Measurements from ENCODE around the gene NABP1.
A peak's percentile ranks its signal among the peaks of the same experiment; 100 is the strongest.

NABP1 gene

DNA sequence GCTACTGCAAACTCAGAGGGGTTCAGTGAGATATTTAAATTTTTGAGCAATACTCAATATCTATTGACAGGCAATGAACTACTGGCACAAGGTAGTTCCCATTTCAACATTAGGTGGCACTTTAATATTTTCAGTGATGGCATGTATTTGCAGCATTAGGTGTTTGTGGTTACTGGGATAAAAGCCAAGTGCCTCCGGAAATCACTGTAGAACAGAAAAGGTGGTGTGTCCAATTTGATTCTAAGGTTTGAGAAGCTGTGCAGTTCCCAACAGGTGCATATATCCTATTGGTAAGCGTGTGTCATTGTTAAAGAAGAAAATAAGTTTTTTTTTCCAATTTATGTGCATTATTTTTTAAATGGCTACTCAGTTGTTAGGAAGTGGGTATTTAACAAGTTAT lies 41.3 kb downstream of the NABP1 start:
- no peak overlapping the region for H2AFZ ChIP-seq (ENCODE audit: low read depth, low read length)
- H3K36me3 ChIP-seq (replicated peaks; ENCODE audit: low read depth, low read length) = no peaks in the 10 kb centered on the region
- TF ChIP-seq, protein P1, sequence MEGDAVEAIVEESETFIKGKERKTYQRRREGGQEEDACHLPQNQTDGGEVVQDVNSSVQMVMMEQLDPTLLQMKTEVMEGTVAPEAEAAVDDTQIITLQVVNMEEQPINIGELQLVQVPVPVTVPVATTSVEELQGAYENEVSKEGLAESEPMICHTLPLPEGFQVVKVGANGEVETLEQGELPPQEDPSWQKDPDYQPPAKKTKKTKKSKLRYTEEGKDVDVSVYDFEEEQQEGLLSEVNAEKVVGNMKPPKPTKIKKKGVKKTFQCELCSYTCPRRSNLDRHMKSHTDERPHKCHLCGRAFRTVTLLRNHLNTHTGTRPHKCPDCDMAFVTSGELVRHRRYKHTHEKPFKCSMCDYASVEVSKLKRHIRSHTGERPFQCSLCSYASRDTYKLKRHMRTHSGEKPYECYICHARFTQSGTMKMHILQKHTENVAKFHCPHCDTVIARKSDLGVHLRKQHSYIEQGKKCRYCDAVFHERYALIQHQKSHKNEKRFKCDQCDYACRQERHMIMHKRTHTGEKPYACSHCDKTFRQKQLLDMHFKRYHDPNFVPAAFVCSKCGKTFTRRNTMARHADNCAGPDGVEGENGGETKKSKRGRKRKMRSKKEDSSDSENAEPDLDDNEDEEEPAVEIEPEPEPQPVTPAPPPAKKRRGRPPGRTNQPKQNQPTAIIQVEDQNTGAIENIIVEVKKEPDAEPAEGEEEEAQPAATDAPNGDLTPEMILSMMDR (IDR thresholded peaks at IDR 0.05; ENCODE audit: low read depth, low read length) = no peak
- no peak for TF ChIP-seq EZH2phosphoT487 (IDR thresholded peaks at IDR 0.05; ENCODE audit: low read depth)
- H3K9me3 ChIP-seq (ENCODE audit: insufficient read depth, low read length) = no peaks in the 10 kb centered on the region
- H3K79me2 ChIP-seq (ENCODE audit: low read length) = no peaks in the 10 kb centered on the region
- no peak overlapping the region for H3K9ac ChIP-seq (ENCODE audit: low read length)
- H3K27me3 ChIP-seq (ENCODE audit: low read depth, low read length) = no peaks in the 10 kb centered on the region
- no peak overlapping the region for H3K4me2 ChIP-seq (ENCODE audit: low read length)
- H3K4me3 ChIP-seq (ENCODE audit: low read length) = no peak overlapping the region
- H3K27ac ChIP-seq (ENCODE audit: low read length) = no peak overlapping the region
- no peaks in the 10 kb centered on the region for H4K20me1 ChIP-seq (ENCODE audit: insufficient read depth, low read length)
- H3K4me1 ChIP-seq (ENCODE audit: low read length) = peaks cover 21% of the 10 kb centered on the region

DNA sequence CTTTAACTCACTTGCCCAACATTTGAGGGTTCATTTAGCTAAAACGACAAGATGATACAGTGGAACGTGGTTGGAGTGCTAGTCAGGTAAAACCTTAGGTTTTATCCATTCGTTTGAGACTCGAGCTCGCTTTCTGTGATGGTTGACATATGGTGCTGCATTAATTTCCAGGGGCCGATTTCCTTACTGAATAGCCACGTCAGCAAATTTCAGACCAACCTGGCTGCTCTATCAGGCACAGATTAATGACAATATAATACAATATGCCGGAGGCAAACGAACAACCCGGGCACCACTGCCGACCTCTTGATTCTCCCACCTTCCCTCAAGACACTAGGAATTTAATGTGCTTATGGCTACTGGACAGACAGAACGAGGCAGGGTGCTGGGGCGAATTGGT lies 42.0 kb downstream of the NABP1 start:
- TF ChIP-seq EZH2phosphoT487 (IDR thresholded peaks at IDR 0.05; ENCODE audit: low read depth) = no peak
- TF ChIP-seq, protein P1 (IDR thresholded peaks at IDR 0.05; ENCODE audit: low read depth, low read length) = no peak

DNA sequence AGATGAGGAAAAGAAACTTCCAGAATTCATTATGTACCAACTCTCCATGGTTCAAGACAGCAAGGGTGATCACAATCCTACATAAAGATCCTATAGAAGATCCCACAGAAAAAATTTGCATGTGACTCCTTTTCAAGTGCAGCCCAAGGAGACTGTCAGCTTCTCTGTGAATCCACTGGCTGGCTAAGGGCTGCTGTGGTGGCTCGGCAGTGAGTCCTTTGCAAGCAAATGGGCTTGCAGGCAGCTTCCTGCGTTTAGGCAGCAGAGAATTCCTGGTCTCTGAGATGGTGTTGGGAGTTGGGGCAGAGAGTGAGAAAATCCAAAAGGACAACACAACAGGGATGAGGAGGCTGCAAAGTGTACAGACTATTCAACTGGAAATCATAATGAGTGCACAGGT lies 43.4 kb downstream of the NABP1 start:
- no peak overlapping the region for H3K9ac ChIP-seq (ENCODE audit: low read length)
- H3K27me3 ChIP-seq (ENCODE audit: low read depth, low read length) = no peaks in the 10 kb centered on the region
- no peaks in the 10 kb centered on the region for H3K79me2 ChIP-seq (ENCODE audit: low read length)
- peak overlapping the region; percentile 29 for H3K4me2 ChIP-seq (ENCODE audit: low read length)
- H3K36me3 ChIP-seq (replicated peaks; ENCODE audit: low read depth, low read length) = no peaks in the 10 kb centered on the region
- no peaks in the 10 kb centered on the region for H3K9me3 ChIP-seq (ENCODE audit: insufficient read depth, low read length)
- no peak for TF ChIP-seq EZH2phosphoT487 (IDR thresholded peaks at IDR 0.05; ENCODE audit: low read depth)
- TF ChIP-seq, protein P1 (IDR thresholded peaks at IDR 0.05; ENCODE audit: low read depth, low read length) = no peak
- H3K4me1 ChIP-seq (ENCODE audit: low read length) = peaks cover 21% of the 10 kb centered on the region
- H3K27ac ChIP-seq (ENCODE audit: low read length) = no peak overlapping the region
- H2AFZ ChIP-seq (ENCODE audit: low read depth, low read length) = no peak overlapping the region
- no peaks in the 10 kb centered on the region for H4K20me1 ChIP-seq (ENCODE audit: insufficient read depth, low read length)
- no peak overlapping the region for H3K4me3 ChIP-seq (ENCODE audit: low read length)

More for the DNA sequence above, 42.0 kb downstream of the NABP1 start:
- no peak overlapping the region for H3K27ac ChIP-seq (ENCODE audit: low read length)
- H3K4me3 ChIP-seq (ENCODE audit: low read length) = no peak overlapping the region
- H2AFZ ChIP-seq (ENCODE audit: low read depth, low read length) = no peak overlapping the region
- no peaks in the 10 kb centered on the region for H3K79me2 ChIP-seq (ENCODE audit: low read length)
- no peak overlapping the region for H3K4me2 ChIP-seq (ENCODE audit: low read length)
- no peaks in the 10 kb centered on the region for H3K36me3 ChIP-seq (replicated peaks; ENCODE audit: low read depth, low read length)
- no peak overlapping the region for H3K9ac ChIP-seq (ENCODE audit: low read length)
- H3K4me1 ChIP-seq (ENCODE audit: low read length) = peaks cover 21% of the 10 kb centered on the region
- H3K27me3 ChIP-seq (ENCODE audit: low read depth, low read length) = no peaks in the 10 kb centered on the region
- no peaks in the 10 kb centered on the region for H3K9me3 ChIP-seq (ENCODE audit: insufficient read depth, low read length)
- H4K20me1 ChIP-seq (ENCODE audit: insufficient read depth, low read length) = no peaks in the 10 kb centered on the region

DNA sequence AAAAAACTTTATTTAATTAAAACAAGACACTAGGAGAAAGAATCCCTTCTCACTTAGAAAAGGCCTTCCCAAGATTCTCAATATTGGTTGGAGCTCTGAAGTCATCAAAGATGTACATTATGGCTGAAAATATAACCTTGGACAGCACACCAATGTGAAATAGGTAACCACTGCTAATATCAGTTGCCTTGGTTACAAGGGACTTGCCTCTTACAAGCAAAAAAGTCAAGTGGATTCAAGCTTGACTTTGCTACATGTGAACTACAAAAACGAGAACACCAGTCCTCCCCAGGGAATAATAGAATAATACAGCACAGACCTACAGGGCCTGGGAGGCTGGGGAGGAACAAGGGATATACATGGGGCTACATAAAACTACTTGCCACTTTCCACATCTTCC lies 46.1 kb downstream of the NABP1 start:
- no peak overlapping the region for H3K9ac ChIP-seq (ENCODE audit: low read length)
- no peaks in the 10 kb centered on the region for H3K79me2 ChIP-seq (ENCODE audit: low read length)
- no peak overlapping the region for H3K27ac ChIP-seq (ENCODE audit: low read length)
- H3K4me2 ChIP-seq (ENCODE audit: low read length) = no peak overlapping the region
- H4K20me1 ChIP-seq (ENCODE audit: insufficient read depth, low read length) = no peaks in the 10 kb centered on the region
- H3K27me3 ChIP-seq (ENCODE audit: low read depth, low read length) = no peaks in the 10 kb centered on the region
- no peak overlapping the region for H2AFZ ChIP-seq (ENCODE audit: low read depth, low read length)
- H3K9me3 ChIP-seq (ENCODE audit: insufficient read depth, low read length) = no peaks in the 10 kb centered on the region
- TF ChIP-seq EZH2phosphoT487 (IDR thresholded peaks at IDR 0.05; ENCODE audit: low read depth) = no peak
- TF ChIP-seq, protein P1 (IDR thresholded peaks at IDR 0.05; ENCODE audit: low read depth, low read length) = no peak
- peaks cover 29% of the 10 kb centered on the region for H3K4me1 ChIP-seq (ENCODE audit: low read length)
- H3K36me3 ChIP-seq (replicated peaks; ENCODE audit: low read depth, low read length) = no peaks in the 10 kb centered on the region
- no peak overlapping the region for H3K4me3 ChIP-seq (ENCODE audit: low read length)

Measured in OCI-LY3 (cell line).